HCT116 (cell line): ENCODE measurements around the gene DCAF10. TPM values are rescaled to one million over a fixed set of nuclear protein-coding genes. Genes with fewer than 3 reads are reported as not detected.

Experiments used
- ATAC-seq: fragments of 200-7000 bp; cut with Tn5 transposase; 2 replicates; pipeline ENCODE4 v1.9.1; 2020; ENCODE audit warnings: mild to moderate bottlenecking, moderate library complexity
- BruUV-seq: library from RNA; stranded (reverse); fragments of 400-500 nt; replicated peaks from 2 replicates; lab custom pipeline; 2021; lab: Mats Ljungman, UMichigan
- CTCF ChIA-PET: fragments of 300-600 bp; sonication (Branson Sonifier 250); formaldehyde crosslinking; loops from one replicate; lab custom pipeline; 2021; ENCODE audit warnings: antibody characterized with exemption; lab: Charles Lee
- POLR2A ChIA-PET: fragments of 300-600, 350-600 bp; sonication (Branson Sonifier 250); formaldehyde crosslinking; loops from one replicate; lab custom pipeline; 2021; ENCODE audit warnings: antibody characterized with exemption; lab: Charles Lee
- RAD21 ChIA-PET, 2 experiments: fragments of 300-600 bp; sonication (Branson Sonifier 250); formaldehyde crosslinking; loops; one replicate each; lab custom pipeline; 2023; ENCODE audit warnings: low total read pairs in 2 of 2; ENCODE audit not compliant: uncharacterized antibody in 2 of 2, unreplicated experiment in 2 of 2, low non-redundant PET in 1 of 2; lab: Charles Lee
- DNase-seq: peaks from one replicate; pipeline ENCODE4 v3.0.0-alpha.2; 2010; ENCODE audit warnings: low read depth, low spot score
- H2AFZ ChIP-seq: fragments of 200-600 bp; shearing (Covaris generic), sonication (generic); 2 replicates; pipeline ENCODE4 v1.6.1; 2017; ENCODE audit warnings: low read depth, mixed run types, mixed read lengths, antibody characterized with exemption, low read length; ENCODE audit not compliant: poor library complexity, severe bottlenecking
- H3K27ac ChIP-seq: 2 replicates; pipeline ENCODE4 v1.5.1; 2012; ENCODE audit warnings: low read depth, low read length
- H3K27me3 ChIP-seq: fragments of 200-600 bp; sonication (generic); 2 replicates; pipeline ENCODE4 v1.6.1; 2016; ENCODE audit warnings: mixed run types, low read length, mixed read lengths; ENCODE audit not compliant: insufficient read depth
- H3K36me3 ChIP-seq, 2 experiments: fragments of 200-500 bp in 1 of 2; fragments of 200-600 bp in 1 of 2; sonication (Bioruptor generic) in 1 of 2; sonication (generic) in 1 of 2; 2 replicates each; pipeline versions ENCODE4 v1.5.1 to v1.6.1; 2014 to 2016; ENCODE audit warnings: low read length in 2 of 2, inconsistent platforms in 1 of 2, mixed read lengths in 1 of 2, mixed run types in 1 of 2; ENCODE audit not compliant: insufficient read depth in 2 of 2, control insufficient read depth in 1 of 2
- H3K4me1 ChIP-seq, 2 experiments: fragments of 200-600 bp in 1 of 2; sonication (generic) in 1 of 2; 2 replicates each; pipeline versions ENCODE4 v1.5.1 to v1.6.1; 2012 to 2017; ENCODE audit warnings: low read length in 2 of 2, inconsistent platforms in 1 of 2, mild to moderate bottlenecking in 1 of 2, mixed read lengths in 1 of 2, mixed run types in 1 of 2, moderate library complexity in 1 of 2; ENCODE audit not compliant: insufficient read depth in 2 of 2, control insufficient read depth in 1 of 2
- H3K4me2 ChIP-seq: fragments of 200-600 bp; sonication (generic); 2 replicates; pipeline ENCODE4 v1.6.1; 2017; ENCODE audit warnings: mixed run types, low read length, mixed read lengths
- H3K4me3 ChIP-seq, 2 experiments: fragments of 200-600 bp in 1 of 2; sonication (generic) in 1 of 2; replicated peaks in 1 of 2; 2 replicates each; pipeline ENCODE4 v1.5.1; 2011 to 2016; ENCODE audit warnings: low read length in 2 of 2, control low read depth in 1 of 2, low read depth in 1 of 2, mild to moderate bottlenecking in 1 of 2, mixed read lengths in 1 of 2, mixed run types in 1 of 2
- H3K79me2 ChIP-seq: fragments of 200-600 bp; sonication (generic); 2 replicates; pipeline ENCODE4 v1.6.1; 2017; ENCODE audit warnings: mild to moderate bottlenecking, mixed run types, low read length, moderate library complexity, mixed read lengths; ENCODE audit not compliant: insufficient read depth
- H3K9ac ChIP-seq: fragments of 200-600 bp; sonication (generic); 2 replicates; pipeline ENCODE4 v1.6.1; 2016; ENCODE audit warnings: low read length, mixed read lengths
- H3K9me2 ChIP-seq: fragments of 200-600 bp; sonication (generic), shearing (Covaris generic); 2 replicates; pipeline ENCODE4 v1.6.1; 2017; ENCODE audit warnings: mixed run types, mild to moderate bottlenecking, moderate library complexity; ENCODE audit not compliant: insufficient read depth
- H3K9me3 ChIP-seq, 2 experiments: fragments of 200-500 bp in 1 of 2; fragments of 200-600 bp in 1 of 2; sonication (Bioruptor generic) in 1 of 2; sonication (generic) in 1 of 2; 2 replicates each; pipeline ENCODE4 v1.6.1; 2014 to 2017; ENCODE audit warnings: low read length in 2 of 2, mixed read lengths in 2 of 2, inconsistent platforms in 1 of 2, low read depth in 1 of 2, mild to moderate bottlenecking in 1 of 2, mixed run types in 1 of 2, moderate library complexity in 1 of 2; ENCODE audit not compliant: control insufficient read depth in 1 of 2, insufficient read depth in 1 of 2
- H4K20me1 ChIP-seq: fragments of 200-600 bp; sonication (generic), shearing (Covaris generic); 2 replicates; pipeline ENCODE4 v1.6.1; 2017; ENCODE audit warnings: mixed run types, mild to moderate bottlenecking, moderate library complexity; ENCODE audit not compliant: insufficient read depth
- CBX3 ChIP-seq: IDR thresholded peaks from 2 replicates; pipeline ENCODE4 v1.6.1; 2012; ENCODE audit warnings: low read depth
- FOSL1 ChIP-seq: IDR thresholded peaks from 2 replicates; pipeline ENCODE4 v1.6.1; 2012; ENCODE audit warnings: low read depth
- POLR2A ChIP-seq: IDR thresholded peaks from 2 replicates; pipeline ENCODE4 v1.7.0; 2011; ENCODE audit warnings: borderline replicate concordance; ENCODE audit not compliant: insufficient read depth, insufficient read length; ENCODE audit errors: extremely low read depth
- YY1 ChIP-seq: IDR thresholded peaks from 2 replicates; pipeline ENCODE4 v1.6.1; 2011; ENCODE audit warnings: low read length, low read depth, moderate library complexity, mild to moderate bottlenecking; ENCODE audit not compliant: insufficient replicate concordance; ENCODE audit errors: extremely low read depth
- intact Hi-C: fragments of 100-400 bp; cut with micrococcal nuclease; formaldehyde crosslinking; loops from 2 replicates; pipeline ENCODE4 v1.10.0; 2022
- total RNA-seq: library from RNA; stranded (reverse); gene quantifications from one replicate; pipeline ENCODE4 v1.2.1, GENCODE V29; 2021; ENCODE audit not compliant: unreplicated experiment
- TF ChIP-seq, protein P1 (sequence below): IDR thresholded peaks from 2 replicates; pipeline ENCODE4 v1.6.1; 2012; ENCODE audit warnings: low read depth

The DCAF10 gene
- total RNA-seq, 1 experiment from 2014 or later = 20.6 TPM

GRCh38 chr9:37905776-37906175 lies 105.2 kb downstream of the DCAF10 start:
- peaks cover 9 to 18% of the 10 kb centered on the region in 2 experiments; a peak in 2 of 4 replicates for H3K4me1 ChIP-seq
- ChIA-PET RAD21 (interaction anchor here in 1 of 2 experiments (1.1 kb wide), 1 partner anchor 158 kb away, joined by 4 read pairs; no protein-coding TSS in a partner anchor), POLR2A (no interaction called here)
- no peaks in the 10 kb centered on the region for H3K27me3 ChIP-seq
- H3K9ac ChIP-seq = no peak overlapping the region
- no peak for DNase-seq
- no peak overlapping the region for H3K4me3 ChIP-seq
- no TSS peak for BruUV-seq
- no peaks in the 10 kb centered on the region for H3K9me2 ChIP-seq
- TF ChIP-seq FOSL1 (no peak), YY1 (no peak), CBX3 (no peak)
- TF ChIP-seq, all 23 proteins: peak for 0
- H3K79me2 ChIP-seq = peaks cover 29% of the 10 kb centered on the region
- no peak for ATAC-seq
- CTCF ChIA-PET = no interaction called here
- H3K36me3 ChIP-seq = no peaks in the 10 kb centered on the region
- no peak overlapping the region for H3K27ac ChIP-seq
- H2AFZ ChIP-seq = no peak overlapping the region
- H4K20me1 ChIP-seq = no peaks in the 10 kb centered on the region
- intact Hi-C loops = loop anchor here (2.0 kb wide), 2 partner anchors 163 to 457 kb away; partner anchors contain the start of gene SHB
- no peaks in the 10 kb centered on the region for H3K9me3 ChIP-seq
- no peak overlapping the region for H3K4me2 ChIP-seq

- intact Hi-C loops = no loop called here
- CTCF ChIA-PET = no interaction called here
Observed at GRCh38 chr9:37906312-37907239, 106.0 kb downstream of the DCAF10 start.

More at GRCh38 chr9:37906312-37907239, 106.0 kb downstream of the DCAF10 start:
- TF ChIP-seq FOSL1 (no peak), POLR2A (no peak)
- TF ChIP-seq, protein P1, sequence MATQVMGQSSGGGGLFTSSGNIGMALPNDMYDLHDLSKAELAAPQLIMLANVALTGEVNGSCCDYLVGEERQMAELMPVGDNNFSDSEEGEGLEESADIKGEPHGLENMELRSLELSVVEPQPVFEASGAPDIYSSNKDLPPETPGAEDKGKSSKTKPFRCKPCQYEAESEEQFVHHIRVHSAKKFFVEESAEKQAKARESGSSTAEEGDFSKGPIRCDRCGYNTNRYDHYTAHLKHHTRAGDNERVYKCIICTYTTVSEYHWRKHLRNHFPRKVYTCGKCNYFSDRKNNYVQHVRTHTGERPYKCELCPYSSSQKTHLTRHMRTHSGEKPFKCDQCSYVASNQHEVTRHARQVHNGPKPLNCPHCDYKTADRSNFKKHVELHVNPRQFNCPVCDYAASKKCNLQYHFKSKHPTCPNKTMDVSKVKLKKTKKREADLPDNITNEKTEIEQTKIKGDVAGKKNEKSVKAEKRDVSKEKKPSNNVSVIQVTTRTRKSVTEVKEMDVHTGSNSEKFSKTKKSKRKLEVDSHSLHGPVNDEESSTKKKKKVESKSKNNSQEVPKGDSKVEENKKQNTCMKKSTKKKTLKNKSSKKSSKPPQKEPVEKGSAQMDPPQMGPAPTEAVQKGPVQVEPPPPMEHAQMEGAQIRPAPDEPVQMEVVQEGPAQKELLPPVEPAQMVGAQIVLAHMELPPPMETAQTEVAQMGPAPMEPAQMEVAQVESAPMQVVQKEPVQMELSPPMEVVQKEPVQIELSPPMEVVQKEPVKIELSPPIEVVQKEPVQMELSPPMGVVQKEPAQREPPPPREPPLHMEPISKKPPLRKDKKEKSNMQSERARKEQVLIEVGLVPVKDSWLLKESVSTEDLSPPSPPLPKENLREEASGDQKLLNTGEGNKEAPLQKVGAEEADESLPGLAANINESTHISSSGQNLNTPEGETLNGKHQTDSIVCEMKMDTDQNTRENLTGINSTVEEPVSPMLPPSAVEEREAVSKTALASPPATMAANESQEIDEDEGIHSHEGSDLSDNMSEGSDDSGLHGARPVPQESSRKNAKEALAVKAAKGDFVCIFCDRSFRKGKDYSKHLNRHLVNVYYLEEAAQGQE = no peak
- no peak for DNase-seq
- Histone ChIP-seq H3K4me2 (no peak overlapping the region), H3K27ac (no peak overlapping the region), H3K4me3 (no peak overlapping the region), H3K9me2 (no peaks in the 10 kb centered on the region), H3K79me2 (peaks cover 21% of the 10 kb centered on the region), H3K4me1 (peaks cover 9 to 18% of the 10 kb centered on the region in 2 experiments; a peak in 2 of 4 replicates), H3K9ac (no peak overlapping the region), H3K36me3 (no peaks in the 10 kb centered on the region), H3K27me3 (no peaks in the 10 kb centered on the region), H4K20me1 (no peaks in the 10 kb centered on the region), H3K9me3 (no peaks in the 10 kb centered on the region), H2AFZ (no peak overlapping the region)
- no peak for ATAC-seq
- BruUV-seq = no TSS peak
- POLR2A ChIA-PET = no interaction called here
- RAD21 ChIA-PET = no interaction called here
